ENCODE measurements around the gene ENOSF1.

DNA sequence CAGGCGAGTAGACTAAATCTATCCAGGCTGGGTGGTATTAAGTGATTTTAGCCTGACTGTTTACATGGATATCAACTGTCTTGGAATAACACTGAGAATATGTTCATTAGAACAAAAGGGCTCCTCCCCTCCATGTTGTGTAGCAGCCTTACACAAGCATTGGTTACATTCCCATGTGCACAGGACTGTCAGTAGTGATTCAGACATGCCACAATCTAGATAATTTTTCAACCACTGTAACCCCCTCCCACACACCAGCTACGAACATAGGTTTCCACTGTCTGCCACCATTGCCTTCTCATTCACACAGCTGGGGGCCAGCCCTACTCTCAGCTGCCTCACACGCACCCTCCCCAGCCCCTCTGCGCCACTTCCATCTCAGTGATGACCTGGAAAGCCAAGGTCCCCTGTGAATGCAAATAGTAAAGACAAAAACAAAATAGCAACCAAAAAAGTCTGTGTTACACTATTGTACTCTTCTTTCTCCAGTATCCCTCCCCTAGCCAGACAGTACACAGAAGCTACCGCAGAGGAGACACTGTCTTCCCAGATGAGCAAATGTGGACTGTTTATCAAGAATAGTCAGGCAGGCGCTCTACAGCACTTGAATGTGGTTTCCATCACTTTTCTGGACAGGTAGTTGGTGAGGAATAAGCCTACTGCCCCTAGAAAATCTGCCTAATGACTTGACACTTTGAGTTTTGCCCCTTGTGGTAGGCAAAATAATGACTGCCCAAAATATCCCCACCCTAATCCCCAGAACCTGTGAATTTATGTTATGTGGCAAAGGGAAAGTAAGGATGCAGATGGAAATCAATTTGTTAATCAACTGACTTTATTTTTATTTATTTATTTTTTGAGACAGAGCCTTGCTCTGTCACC lies 82.9 kb downstream of the ENOSF1 start:
- TF ChIP-seq, protein P1, sequence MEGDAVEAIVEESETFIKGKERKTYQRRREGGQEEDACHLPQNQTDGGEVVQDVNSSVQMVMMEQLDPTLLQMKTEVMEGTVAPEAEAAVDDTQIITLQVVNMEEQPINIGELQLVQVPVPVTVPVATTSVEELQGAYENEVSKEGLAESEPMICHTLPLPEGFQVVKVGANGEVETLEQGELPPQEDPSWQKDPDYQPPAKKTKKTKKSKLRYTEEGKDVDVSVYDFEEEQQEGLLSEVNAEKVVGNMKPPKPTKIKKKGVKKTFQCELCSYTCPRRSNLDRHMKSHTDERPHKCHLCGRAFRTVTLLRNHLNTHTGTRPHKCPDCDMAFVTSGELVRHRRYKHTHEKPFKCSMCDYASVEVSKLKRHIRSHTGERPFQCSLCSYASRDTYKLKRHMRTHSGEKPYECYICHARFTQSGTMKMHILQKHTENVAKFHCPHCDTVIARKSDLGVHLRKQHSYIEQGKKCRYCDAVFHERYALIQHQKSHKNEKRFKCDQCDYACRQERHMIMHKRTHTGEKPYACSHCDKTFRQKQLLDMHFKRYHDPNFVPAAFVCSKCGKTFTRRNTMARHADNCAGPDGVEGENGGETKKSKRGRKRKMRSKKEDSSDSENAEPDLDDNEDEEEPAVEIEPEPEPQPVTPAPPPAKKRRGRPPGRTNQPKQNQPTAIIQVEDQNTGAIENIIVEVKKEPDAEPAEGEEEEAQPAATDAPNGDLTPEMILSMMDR (conservative IDR thresholded peaks at IDR 0.05 in 1 of 2, IDR thresholded peaks at IDR 0.05 in 1 of 2; ENCODE audit: extremely low read depth in 1 of 2, insufficient read depth in 1 of 2, low read depth in 1 of 2, low read length in 2 of 2): peak; percentile 9 to 20
- no peak for TF ChIP-seq EZH2 (IDR thresholded peaks at IDR 0.05; ENCODE audit: borderline replicate concordance, low read length)

Data from mammary epithelial cell (primary cell).